WTC11 (cell line): ENCODE measurements around the gene UBXN4. TPM values are rescaled to one million over a fixed set of nuclear protein-coding genes. Genes with fewer than 3 reads are reported as not detected.
"Not testable (repeated sequence)": the region's sequence is repeated elsewhere in the genome, so short reads cannot be mapped to it uniquely, and the experiment has no call there.

Experiments
- ATAC-seq: fragments of 200-7000 bp; cut with Tn5 transposase; 2 replicates; pipeline ENCODE4 v1.10.0; 2021; ENCODE audit warnings: mild to moderate bottlenecking, moderate library complexity
- CTCF ChIA-PET: fragments of 300-600 bp; sonication (Branson Sonifier 250); formaldehyde crosslinking; loops from one replicate; lab custom pipeline; 2021; ENCODE audit warnings: antibody characterized with exemption; lab: Charles Lee
- POLR2A ChIA-PET: fragments of 350-600 bp; sonication (Branson Sonifier 250); formaldehyde crosslinking; loops from one replicate; lab custom pipeline; 2021; ENCODE audit warnings: antibody characterized with exemption; lab: Charles Lee
- DNase-seq: peaks from one replicate; pipeline ENCODE4 v3.0.0; 2021; ENCODE audit warnings: low spot score
- H3K27ac Mint-ChIP-seq: 2 replicates; pipeline ENCODE4 v1.8.0; 2021; ENCODE audit warnings: mixed read lengths
- H3K27me3 Mint-ChIP-seq: 2 replicates; pipeline ENCODE4 v1.8.0; 2021; ENCODE audit warnings: low read depth, mild to moderate bottlenecking, moderate library complexity, mixed read lengths
- H3K36me3 Mint-ChIP-seq: 2 replicates; pipeline ENCODE4 v1.8.0; 2021; ENCODE audit warnings: mixed read lengths
- H3K4me1 Mint-ChIP-seq: 2 replicates; pipeline ENCODE4 v1.8.0; 2022; ENCODE audit warnings: mixed read lengths
- H3K4me3 Mint-ChIP-seq: 2 replicates; pipeline ENCODE4 v1.8.0; 2021; ENCODE audit warnings: mild to moderate bottlenecking, moderate library complexity, mixed read lengths
- H3K9me3 Mint-ChIP-seq: 2 replicates; pipeline ENCODE4 v1.8.0; 2021; ENCODE audit warnings: mixed read lengths
- CTCF ChIP-seq: fragments of 200-600 bp; IDR thresholded peaks from 2 replicates; pipeline ENCODE4 v1.8.0; 2022; ENCODE audit warnings: antibody characterized with exemption
- ELF4 ChIP-seq: sonication (generic); formaldehyde crosslinking; IDR thresholded peaks from 2 replicates; pipeline ENCODE4 v1.8.1; 2022; ENCODE audit warnings: low read depth, mild to moderate bottlenecking, moderate library complexity, missing genetic modification reagents
- ESRRA ChIP-seq: sonication (generic); formaldehyde crosslinking; IDR thresholded peaks from 2 replicates; pipeline ENCODE4 v1.8.1; 2022; ENCODE audit warnings: mild to moderate bottlenecking, missing genetic modification reagents, borderline replicate concordance
- FOXP1 ChIP-seq: sonication (generic); formaldehyde crosslinking; IDR thresholded peaks from 2 replicates; pipeline ENCODE4 v1.8.0; 2022; ENCODE audit warnings: missing genetic modification reagents, mild to moderate bottlenecking, moderate library complexity, borderline replicate concordance
- HMGXB4 ChIP-seq: sonication (generic); formaldehyde crosslinking; IDR thresholded peaks from 2 replicates; pipeline ENCODE4 v1.8.1; 2023; ENCODE audit warnings: mild to moderate bottlenecking, moderate library complexity, missing genetic modification reagents
- JUN ChIP-seq: sonication (generic); formaldehyde crosslinking; IDR thresholded peaks from 2 replicates; pipeline ENCODE4 v1.8.0; 2023; ENCODE audit warnings: mild to moderate bottlenecking, missing genetic modification reagents
- MAX ChIP-seq: sonication (generic); formaldehyde crosslinking; IDR thresholded peaks from 2 replicates; pipeline ENCODE4 v1.8.0; 2022; ENCODE audit warnings: mild to moderate bottlenecking, missing genetic modification reagents
- MLX ChIP-seq: sonication (generic); formaldehyde crosslinking; IDR thresholded peaks from 2 replicates; pipeline ENCODE4 v1.8.1; 2023; ENCODE audit warnings: mild to moderate bottlenecking, missing genetic modification reagents, moderate library complexity
- NFATC4 ChIP-seq: fragments of 250-450 bp; sonication (Bioruptor Pico); IDR thresholded peaks from 2 replicates; pipeline ENCODE4 v1.9.0; 2021; ENCODE audit warnings: mild to moderate bottlenecking
- RELA ChIP-seq: sonication (generic); formaldehyde crosslinking; IDR thresholded peaks from 2 replicates; pipeline ENCODE4 v1.8.1; 2022; ENCODE audit warnings: missing genetic modification reagents, mild to moderate bottlenecking, borderline replicate concordance
- SMAD3 ChIP-seq: sonication (generic); formaldehyde crosslinking; IDR thresholded peaks from 2 replicates; pipeline ENCODE4 v1.8.0; 2022; ENCODE audit warnings: missing genetic modification reagents, mild to moderate bottlenecking, borderline replicate concordance
- SP1 ChIP-seq: sonication (generic); formaldehyde crosslinking; conservative IDR thresholded peaks from 2 replicates; pipeline ENCODE4 v1.8.1; 2022; ENCODE audit warnings: missing genetic modification reagents
- TEAD1 ChIP-seq: sonication (generic); formaldehyde crosslinking; IDR thresholded peaks from 2 replicates; pipeline ENCODE4 v1.8.0; 2022; ENCODE audit warnings: mild to moderate bottlenecking, missing genetic modification reagents
- ZBTB43 ChIP-seq: sonication (generic); formaldehyde crosslinking; IDR thresholded peaks from 2 replicates; pipeline ENCODE4 v1.8.1; 2023; ENCODE audit warnings: mild to moderate bottlenecking, missing genetic modification reagents
- ZNF219 ChIP-seq: sonication (generic); formaldehyde crosslinking; IDR thresholded peaks from 2 replicates; pipeline ENCODE4 v1.8.0; 2023; ENCODE audit warnings: missing genetic modification reagents, mild to moderate bottlenecking, borderline replicate concordance
- ZNF263 ChIP-seq: sonication (generic); formaldehyde crosslinking; IDR thresholded peaks from 2 replicates; pipeline ENCODE4 v1.8.1; 2022; ENCODE audit warnings: low read depth, mild to moderate bottlenecking, moderate library complexity, missing genetic modification reagents
- ZNF416 ChIP-seq: fragments of 250-450 bp; sonication (Bioruptor Pico); IDR thresholded peaks from 2 replicates; pipeline ENCODE4 v1.9.0; 2021; ENCODE audit warnings: mild to moderate bottlenecking, inconsistent platforms
- ZNF425 ChIP-seq: fragments of 250-450 bp; sonication (Bioruptor Pico); conservative IDR thresholded peaks from 2 replicates; pipeline ENCODE4 v1.9.0; 2021; ENCODE audit warnings: mild to moderate bottlenecking
- total RNA-seq: library from RNA; stranded (reverse); gene quantifications from 3 replicates; pipeline ENCODE4 v1.2.3, GENCODE V29; 2021
- TF ChIP-seq, protein P1 (sequence below): fragments of 250-450 bp; sonication (Bioruptor Pico); IDR thresholded peaks from 2 replicates; pipeline ENCODE4 v1.9.0; 2021; ENCODE audit warnings: mild to moderate bottlenecking
- TF ChIP-seq, protein P2 (sequence below): sonication (generic); formaldehyde crosslinking; IDR thresholded peaks from 2 replicates; pipeline ENCODE4 v1.8.0; 2023; ENCODE audit warnings: missing genetic modification reagents, mild to moderate bottlenecking, borderline replicate concordance

The UBXN4 gene
- total RNA-seq, 1 experiment from 2014 or later: 68.1 TPM

DNA sequence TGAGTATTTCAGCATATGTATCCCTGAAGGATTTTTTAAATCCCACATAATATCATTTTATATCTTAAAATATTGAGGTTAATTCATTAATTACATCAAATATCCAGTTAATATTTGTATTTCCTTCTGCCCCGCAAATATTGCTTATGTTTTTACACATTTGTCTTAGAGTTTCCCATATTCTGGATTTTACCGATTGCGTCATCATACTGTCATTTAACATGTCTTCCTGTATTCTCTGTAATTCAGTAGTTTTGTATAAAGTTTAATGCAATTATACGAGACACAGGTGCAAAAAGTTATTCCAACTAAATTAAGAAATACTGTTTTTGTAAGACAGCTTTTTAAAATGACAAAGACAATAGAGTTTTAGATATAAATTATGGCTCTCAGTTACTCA is 33.5 kb upstream of the UBXN4 start:
- Mint-ChIP-seq H3K4me1 (no peaks in the 10 kb centered on the region), H3K27ac (no peak overlapping the region), H3K27me3 (no peaks in the 10 kb centered on the region), H3K36me3 (peaks cover 18% of the 10 kb centered on the region), H3K9me3 (peaks cover 4% of the 10 kb centered on the region; the same call in 1 of the 2 replicates)
- DNase-seq: no peak
- POLR2A ChIA-PET: no interaction called here
- TF ChIP-seq MLX (CRISPR knock-in tag): no peak
- TF ChIP-seq SP1 (CRISPR knock-in tag): no peak
- no peak for TF ChIP-seq ZNF416 (CRISPR knock-in tag)
- no peak for TF ChIP-seq MAX (CRISPR knock-in tag)
- no peak for TF ChIP-seq ESRRA (CRISPR knock-in tag)
- TF ChIP-seq SMAD3 (CRISPR knock-in tag): no peak
- TF ChIP-seq RELA (CRISPR knock-in tag): no peak
- TF ChIP-seq ZNF263 (CRISPR knock-in tag): no peak
- no peak for TF ChIP-seq FOXP1 (CRISPR knock-in tag)
- no peak for TF ChIP-seq HMGXB4
- TF ChIP-seq, protein P1, sequence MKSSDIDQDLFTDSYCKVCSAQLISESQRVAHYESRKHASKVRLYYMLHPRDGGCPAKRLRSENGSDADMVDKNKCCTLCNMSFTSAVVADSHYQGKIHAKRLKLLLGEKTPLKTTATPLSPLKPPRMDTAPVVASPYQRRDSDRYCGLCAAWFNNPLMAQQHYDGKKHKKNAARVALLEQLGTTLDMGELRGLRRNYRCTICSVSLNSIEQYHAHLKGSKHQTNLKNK (CRISPR knock-in tag): no peak
- TF ChIP-seq ZNF425 (CRISPR knock-in tag): no peak
- no peak for TF ChIP-seq ZBTB43 (CRISPR knock-in tag)
- TF ChIP-seq ZNF219: no peak
- TF ChIP-seq NFATC4 (CRISPR knock-in tag): no peak
- TF ChIP-seq, all 79 proteins: peak for 0
- ATAC-seq: no peak
- CTCF ChIA-PET: interaction anchor here (0.7 to 2.6 kb wide), 4 partner anchors 20 to 704 kb away, joined by 4 to 32 read pairs (median 8); no protein-coding TSS in a partner anchor
- H3K4me3 Mint-ChIP-seq: no peak overlapping the region

- ChIA-PET CTCF (interaction anchor here (0.7 to 2.6 kb wide), 26 partner anchors 9 to 721 kb away, joined by 3 to 32 read pairs (median 4); partner anchors contain the start of genes R3HDM1, UBXN4 and ZRANB3), POLR2A (no interaction called here)
- TF ChIP-seq TEAD1 (CRISPR knock-in tag) (no peak), JUN (CRISPR knock-in tag) (no peak), ELF4 (CRISPR knock-in tag) (no peak), CTCF (peak; percentile 92)
- TF ChIP-seq, protein P2, sequence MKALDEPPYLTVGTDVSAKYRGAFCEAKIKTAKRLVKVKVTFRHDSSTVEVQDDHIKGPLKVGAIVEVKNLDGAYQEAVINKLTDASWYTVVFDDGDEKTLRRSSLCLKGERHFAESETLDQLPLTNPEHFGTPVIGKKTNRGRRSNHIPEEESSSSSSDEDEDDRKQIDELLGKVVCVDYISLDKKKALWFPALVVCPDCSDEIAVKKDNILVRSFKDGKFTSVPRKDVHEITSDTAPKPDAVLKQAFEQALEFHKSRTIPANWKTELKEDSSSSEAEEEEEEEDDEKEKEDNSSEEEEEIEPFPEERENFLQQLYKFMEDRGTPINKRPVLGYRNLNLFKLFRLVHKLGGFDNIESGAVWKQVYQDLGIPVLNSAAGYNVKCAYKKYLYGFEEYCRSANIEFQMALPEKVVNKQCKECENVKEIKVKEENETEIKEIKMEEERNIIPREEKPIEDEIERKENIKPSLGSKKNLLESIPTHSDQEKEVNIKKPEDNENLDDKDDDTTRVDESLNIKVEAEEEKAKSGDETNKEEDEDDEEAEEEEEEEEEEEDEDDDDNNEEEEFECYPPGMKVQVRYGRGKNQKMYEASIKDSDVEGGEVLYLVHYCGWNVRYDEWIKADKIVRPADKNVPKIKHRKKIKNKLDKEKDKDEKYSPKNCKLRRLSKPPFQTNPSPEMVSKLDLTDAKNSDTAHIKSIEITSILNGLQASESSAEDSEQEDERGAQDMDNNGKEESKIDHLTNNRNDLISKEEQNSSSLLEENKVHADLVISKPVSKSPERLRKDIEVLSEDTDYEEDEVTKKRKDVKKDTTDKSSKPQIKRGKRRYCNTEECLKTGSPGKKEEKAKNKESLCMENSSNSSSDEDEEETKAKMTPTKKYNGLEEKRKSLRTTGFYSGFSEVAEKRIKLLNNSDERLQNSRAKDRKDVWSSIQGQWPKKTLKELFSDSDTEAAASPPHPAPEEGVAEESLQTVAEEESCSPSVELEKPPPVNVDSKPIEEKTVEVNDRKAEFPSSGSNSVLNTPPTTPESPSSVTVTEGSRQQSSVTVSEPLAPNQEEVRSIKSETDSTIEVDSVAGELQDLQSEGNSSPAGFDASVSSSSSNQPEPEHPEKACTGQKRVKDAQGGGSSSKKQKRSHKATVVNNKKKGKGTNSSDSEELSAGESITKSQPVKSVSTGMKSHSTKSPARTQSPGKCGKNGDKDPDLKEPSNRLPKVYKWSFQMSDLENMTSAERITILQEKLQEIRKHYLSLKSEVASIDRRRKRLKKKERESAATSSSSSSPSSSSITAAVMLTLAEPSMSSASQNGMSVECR (CRISPR knock-in tag): no peak
- no peaks in the 10 kb centered on the region for H3K27me3 Mint-ChIP-seq
- H3K4me3 Mint-ChIP-seq: no peak overlapping the region
- no peaks in the 10 kb centered on the region for H3K4me1 Mint-ChIP-seq
- peaks cover 29% of the 10 kb centered on the region for H3K36me3 Mint-ChIP-seq
- peak; percentile 62 for DNase-seq
- H3K27ac Mint-ChIP-seq: no peak overlapping the region; the same call in 1 of the 2 replicates
- peak; percentile 58; the same call in 1 of the 2 replicates for ATAC-seq
- peaks cover 4% of the 10 kb centered on the region; the same call in 1 of the 2 replicates for H3K9me3 Mint-ChIP-seq
These were observed 31.7 kb upstream of the UBXN4 start for GRCh38 chr2:135709992-135710391.

DNA sequence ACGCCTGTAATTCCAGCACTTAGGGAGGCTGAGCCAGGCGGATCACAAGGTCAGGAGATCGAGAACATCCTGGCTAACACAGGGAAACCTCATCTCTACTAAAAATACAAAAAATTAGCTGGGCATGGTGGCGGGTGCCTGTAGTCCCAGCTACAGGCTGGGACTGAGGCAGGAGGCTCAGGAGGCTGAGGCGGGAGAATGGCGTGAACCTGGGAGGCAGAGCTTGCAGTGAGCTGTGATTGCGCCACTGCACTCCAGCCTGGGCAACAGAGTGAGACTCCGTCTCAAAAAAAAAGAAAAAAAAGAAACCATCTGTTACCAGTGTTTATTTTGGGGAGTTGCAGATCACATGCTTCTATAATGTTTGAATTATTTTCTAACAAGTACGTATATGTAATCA is 26.6 kb upstream of the UBXN4 start:
- not testable (repeated sequence) for H3K27ac Mint-ChIP-seq

More for the DNA sequence above, 26.6 kb upstream of the UBXN4 start:
- H3K4me1 Mint-ChIP-seq, H3K9me3 Mint-ChIP-seq, H3K27me3 Mint-ChIP-seq, POLR2A ChIA-PET, CTCF ChIA-PET, ATAC-seq, H3K4me3 Mint-ChIP-seq, DNase-seq: not testable (repeated sequence)
- H3K36me3 Mint-ChIP-seq: peaks cover 40% of the 10 kb centered on the region
